HepG2 (cell line): Measurements from ENCODE around the gene SHMT1. TPM values are rescaled to one million over a fixed set of nuclear protein-coding genes. Genes with fewer than 3 reads are reported as not detected.

ENCODE experiments used
- DNMT1 ChIP-seq: sonication (generic); formaldehyde crosslinking; IDR thresholded peaks from 2 replicates; pipeline ENCODE4 v1.5.1; 2020; ENCODE audit warnings: mild to moderate bottlenecking, missing genetic modification reagents
- GABPA ChIP-seq, 2 experiments: IDR thresholded peaks; 2 replicates each; pipeline ENCODE4 v1.6.1; 2011 to 2016; ENCODE audit warnings: low read depth in 2 of 2, low read length in 1 of 2, missing biosample characterization in 1 of 2, missing genetic modification characterization in 1 of 2
- MED8 ChIP-seq: sonication (generic); formaldehyde crosslinking; IDR thresholded peaks from 2 replicates; pipeline ENCODE4 v1.8.1; 2023; ENCODE audit warnings: mild to moderate bottlenecking, missing genetic modification reagents; ENCODE audit not compliant: insufficient replicate concordance
- MIER3 ChIP-seq: IDR thresholded peaks from 2 replicates; pipeline ENCODE4 v1.6.1; 2016; ENCODE audit warnings: missing compliant biosample characterization, borderline replicate concordance
- NFE2L2 ChIP-seq: fragments of 150-350 bp; IDR thresholded peaks from 2 replicates; pipeline ENCODE4 v1.6.1; 2014; ENCODE audit warnings: low read length
- NR1H2 ChIP-seq: sonication (generic); formaldehyde crosslinking; IDR thresholded peaks from 2 replicates; pipeline ENCODE4 v1.8.1; 2022; ENCODE audit warnings: low read depth, missing genetic modification reagents, borderline replicate concordance
- RAD51 ChIP-seq: fragments of 450-650 bp; IDR thresholded peaks from 2 replicates; pipeline ENCODE4 v1.6.1; 2016; ENCODE audit warnings: borderline replicate concordance
- SKI ChIP-seq: fragments of 450-650 bp; IDR thresholded peaks from one replicate; pipeline ENCODE4 v1.6.1; 2018; ENCODE audit warnings: mild to moderate bottlenecking; ENCODE audit not compliant: partially characterized antibody
- TAF15 ChIP-seq: fragments of 200-400 bp; formaldehyde crosslinking; IDR thresholded peaks from one replicate; pipeline ENCODE4 v1.6.1; 2018; ENCODE audit warnings: mild to moderate bottlenecking, low read depth, low read length; ENCODE audit not compliant: poor library complexity, severe bottlenecking
- ZBTB7A ChIP-seq: sonication (generic); formaldehyde crosslinking; IDR thresholded peaks from 2 replicates; pipeline ENCODE4 v1.8.0; 2022; ENCODE audit warnings: mild to moderate bottlenecking, missing genetic modification reagents
- ZMAT3 ChIP-seq: sonication (generic); formaldehyde crosslinking; conservative IDR thresholded peaks from 2 replicates; pipeline ENCODE4 v1.7.0; 2021; ENCODE audit warnings: missing genetic modification reagents
- ZMYM3 ChIP-seq: sonication (generic); formaldehyde crosslinking; IDR thresholded peaks from 2 replicates; pipeline ENCODE4 v1.5.1; 2020; ENCODE audit warnings: mild to moderate bottlenecking, missing genetic modification reagents
- ZNF205 ChIP-seq: IDR thresholded peaks from 2 replicates; pipeline ENCODE4 v1.6.1; 2018; ENCODE audit warnings: missing biosample characterization, missing genetic modification reagents
- ZNF441 ChIP-seq: sonication (generic); formaldehyde crosslinking; IDR thresholded peaks from 2 replicates; pipeline ENCODE4 v1.7.0; 2021; ENCODE audit warnings: missing genetic modification reagents, borderline replicate concordance
- ZNF605 ChIP-seq: sonication (generic); formaldehyde crosslinking; IDR thresholded peaks from 2 replicates; pipeline ENCODE4 v1.8.0; 2022; ENCODE audit warnings: mild to moderate bottlenecking, missing genetic modification reagents
- polyA plus RNA-seq, 8 experiments: library from polyadenylated mRNA; depleted of rRNA in 3 of 8; stranded (reverse) in 7 of 8; unstranded in 1 of 8; fragments of >200 nt; fragmentation: Illumina TruSeq in 4 of 8; extraction: Trizol in 4 of 8; gene quantifications; 2 replicates each; pipeline versions ENCODE4 v1.2.1 to v1.2.3, GENCODE V29; 2011 to 2016; ENCODE audit warnings: low read depth in 4 of 8, missing spikeins in 1 of 8, mixed read lengths in 1 of 8; ENCODE audit not compliant: insufficient read depth in 1 of 8
- total RNA-seq, 5 experiments: library from RNA; depleted of rRNA; stranded (reverse); fragments of >200 nt; fragmentation: Illumina TruSeq; extraction: Trizol; gene quantifications; 2 replicates each; pipeline ENCODE4 v1.2.3, GENCODE V29; 2016; ENCODE audit warnings: low read depth in 1 of 5
- TF ChIP-seq, protein P1 (sequence below): fragments of 450-650 bp; IDR thresholded peaks from 2 replicates; pipeline ENCODE4 v1.6.1; 2017
- TF ChIP-seq, protein P2 (sequence below): sonication (generic); formaldehyde crosslinking; IDR thresholded peaks from 2 replicates; pipeline ENCODE4 v1.5.0; 2020; ENCODE audit warnings: missing genetic modification reagents
- TF ChIP-seq, protein P3 (sequence below): sonication (generic); formaldehyde crosslinking; IDR thresholded peaks from 2 replicates; pipeline ENCODE4 v1.4.0; 2020; ENCODE audit warnings: missing genetic modification reagents
- TF ChIP-seq, protein P4 (sequence below): sonication (generic); formaldehyde crosslinking; IDR thresholded peaks from 2 replicates; pipeline ENCODE4 v1.5.0; 2020; ENCODE audit warnings: missing genetic modification reagents, mild to moderate bottlenecking, borderline replicate concordance
- TF ChIP-seq, protein P5 (sequence below): sonication (generic); formaldehyde crosslinking; IDR thresholded peaks from 2 replicates; pipeline ENCODE4 v1.4.0; 2020; ENCODE audit warnings: low read depth, mild to moderate bottlenecking, missing genetic modification reagents
- TF ChIP-seq, protein P6 (sequence below): IDR thresholded peaks from 2 replicates; pipeline ENCODE4 v1.6.1; 2016; ENCODE audit warnings: control low read depth
- TF ChIP-seq, protein P7 (sequence below): sonication (generic); formaldehyde crosslinking; IDR thresholded peaks from 2 replicates; pipeline ENCODE4 v1.8.0; 2022; ENCODE audit warnings: low read depth, missing genetic modification reagents

The SHMT1 gene
- total and polyA plus RNA-seq, 2 of the 13 experiments (the other 11 are each of a cell fraction or from before 2014, with no cell fraction given), result 21.3 to 48.8 TPM

DNA sequence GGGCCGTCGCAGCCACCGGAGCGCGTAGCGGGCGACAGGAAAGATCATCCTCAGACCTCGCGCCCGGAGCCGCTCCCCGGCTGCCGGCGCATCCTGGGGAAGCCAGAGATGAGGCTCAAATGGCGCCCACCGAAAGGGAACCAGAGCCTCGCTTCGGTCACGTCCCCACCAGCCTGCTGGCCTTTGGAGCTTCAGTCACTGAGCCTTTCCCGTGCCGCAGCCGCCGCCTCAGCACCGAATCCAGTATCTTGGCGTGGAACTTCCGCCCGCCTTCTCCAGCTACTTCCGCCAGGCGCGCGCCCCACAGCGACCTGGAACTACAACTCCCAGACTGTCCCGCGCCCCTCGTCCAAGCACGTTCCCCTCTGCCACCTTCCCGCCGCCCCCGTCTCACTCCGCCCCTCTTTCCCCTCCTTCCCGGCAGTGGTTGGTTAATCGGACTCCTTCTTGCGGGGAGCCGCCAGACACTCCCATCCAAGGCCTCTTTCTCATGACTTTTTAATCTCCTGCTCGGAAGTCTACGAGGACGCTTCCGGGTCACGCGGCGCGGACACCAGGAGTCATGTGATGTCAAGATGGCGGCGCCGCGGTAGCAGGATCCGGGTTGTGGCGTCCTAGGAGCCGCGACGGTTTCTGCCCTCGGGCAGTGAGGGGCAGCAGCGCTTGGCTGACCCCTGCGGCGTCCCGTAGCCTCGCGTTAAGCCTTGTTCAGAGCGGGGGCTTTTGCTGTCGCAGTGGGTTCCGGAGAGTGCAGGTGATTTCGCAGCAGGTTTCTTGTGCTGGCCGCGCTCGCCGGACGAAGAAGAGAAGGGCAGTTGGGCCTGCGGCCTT lies 48.4 kb downstream of the SHMT1 start, which contains the start of the genes SMCR8 and TOP3A (continued):
- TF ChIP-seq, protein P1, sequence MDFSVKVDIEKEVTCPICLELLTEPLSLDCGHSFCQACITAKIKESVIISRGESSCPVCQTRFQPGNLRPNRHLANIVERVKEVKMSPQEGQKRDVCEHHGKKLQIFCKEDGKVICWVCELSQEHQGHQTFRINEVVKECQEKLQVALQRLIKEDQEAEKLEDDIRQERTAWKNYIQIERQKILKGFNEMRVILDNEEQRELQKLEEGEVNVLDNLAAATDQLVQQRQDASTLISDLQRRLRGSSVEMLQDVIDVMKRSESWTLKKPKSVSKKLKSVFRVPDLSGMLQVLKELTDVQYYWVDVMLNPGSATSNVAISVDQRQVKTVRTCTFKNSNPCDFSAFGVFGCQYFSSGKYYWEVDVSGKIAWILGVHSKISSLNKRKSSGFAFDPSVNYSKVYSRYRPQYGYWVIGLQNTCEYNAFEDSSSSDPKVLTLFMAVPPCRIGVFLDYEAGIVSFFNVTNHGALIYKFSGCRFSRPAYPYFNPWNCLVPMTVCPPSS, result no peak
- TF ChIP-seq TAF15, result peak; percentile 75
- TF ChIP-seq GABPA (IDR thresholded peaks at IDR 0.05; ENCODE audit: low read depth, low read length), result peak; percentile 81
- TF ChIP-seq GABPA (CRISPR knock-in tag; IDR thresholded peaks at IDR 0.05; ENCODE audit: low read depth), result peak; percentile 94
- TF ChIP-seq DNMT1 (CRISPR knock-in tag), result no peak
- peak; percentile 97 for TF ChIP-seq RAD51
- no peak for TF ChIP-seq NFE2L2
- TF ChIP-seq, protein P2, sequence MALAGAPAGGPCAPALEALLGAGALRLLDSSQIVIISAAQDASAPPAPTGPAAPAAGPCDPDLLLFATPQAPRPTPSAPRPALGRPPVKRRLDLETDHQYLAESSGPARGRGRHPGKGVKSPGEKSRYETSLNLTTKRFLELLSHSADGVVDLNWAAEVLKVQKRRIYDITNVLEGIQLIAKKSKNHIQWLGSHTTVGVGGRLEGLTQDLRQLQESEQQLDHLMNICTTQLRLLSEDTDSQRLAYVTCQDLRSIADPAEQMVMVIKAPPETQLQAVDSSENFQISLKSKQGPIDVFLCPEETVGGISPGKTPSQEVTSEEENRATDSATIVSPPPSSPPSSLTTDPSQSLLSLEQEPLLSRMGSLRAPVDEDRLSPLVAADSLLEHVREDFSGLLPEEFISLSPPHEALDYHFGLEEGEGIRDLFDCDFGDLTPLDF, result peak; percentile 92
- TF ChIP-seq, protein P3, sequence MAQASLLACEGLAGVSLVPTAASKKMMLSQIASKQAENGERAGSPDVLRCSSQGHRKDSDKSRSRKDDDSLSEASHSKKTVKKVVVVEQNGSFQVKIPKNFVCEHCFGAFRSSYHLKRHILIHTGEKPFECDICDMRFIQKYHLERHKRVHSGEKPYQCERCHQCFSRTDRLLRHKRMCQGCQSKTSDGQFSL (CRISPR knock-in tag), result no peak
- TF ChIP-seq, protein P4, sequence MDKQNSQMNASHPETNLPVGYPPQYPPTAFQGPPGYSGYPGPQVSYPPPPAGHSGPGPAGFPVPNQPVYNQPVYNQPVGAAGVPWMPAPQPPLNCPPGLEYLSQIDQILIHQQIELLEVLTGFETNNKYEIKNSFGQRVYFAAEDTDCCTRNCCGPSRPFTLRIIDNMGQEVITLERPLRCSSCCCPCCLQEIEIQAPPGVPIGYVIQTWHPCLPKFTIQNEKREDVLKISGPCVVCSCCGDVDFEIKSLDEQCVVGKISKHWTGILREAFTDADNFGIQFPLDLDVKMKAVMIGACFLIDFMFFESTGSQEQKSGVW (CRISPR knock-in tag), result no peak
- TF ChIP-seq SKI, result peak; percentile 46
- TF ChIP-seq MIER3 (CRISPR knock-in tag), result no peak
- no peak for TF ChIP-seq ZBTB7A (CRISPR knock-in tag)
- TF ChIP-seq, protein P5, sequence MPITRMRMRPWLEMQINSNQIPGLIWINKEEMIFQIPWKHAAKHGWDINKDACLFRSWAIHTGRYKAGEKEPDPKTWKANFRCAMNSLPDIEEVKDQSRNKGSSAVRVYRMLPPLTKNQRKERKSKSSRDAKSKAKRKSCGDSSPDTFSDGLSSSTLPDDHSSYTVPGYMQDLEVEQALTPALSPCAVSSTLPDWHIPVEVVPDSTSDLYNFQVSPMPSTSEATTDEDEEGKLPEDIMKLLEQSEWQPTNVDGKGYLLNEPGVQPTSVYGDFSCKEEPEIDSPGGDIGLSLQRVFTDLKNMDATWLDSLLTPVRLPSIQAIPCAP (CRISPR knock-in tag), result no peak
- TF ChIP-seq NR1H2 (CRISPR knock-in tag), result no peak
- TF ChIP-seq ZMAT3 (CRISPR knock-in tag), result peak; percentile 46
- peak; percentile 46; the same call in 1 of the 2 replicates for TF ChIP-seq ZNF605 (CRISPR knock-in tag)
- TF ChIP-seq, protein P6, sequence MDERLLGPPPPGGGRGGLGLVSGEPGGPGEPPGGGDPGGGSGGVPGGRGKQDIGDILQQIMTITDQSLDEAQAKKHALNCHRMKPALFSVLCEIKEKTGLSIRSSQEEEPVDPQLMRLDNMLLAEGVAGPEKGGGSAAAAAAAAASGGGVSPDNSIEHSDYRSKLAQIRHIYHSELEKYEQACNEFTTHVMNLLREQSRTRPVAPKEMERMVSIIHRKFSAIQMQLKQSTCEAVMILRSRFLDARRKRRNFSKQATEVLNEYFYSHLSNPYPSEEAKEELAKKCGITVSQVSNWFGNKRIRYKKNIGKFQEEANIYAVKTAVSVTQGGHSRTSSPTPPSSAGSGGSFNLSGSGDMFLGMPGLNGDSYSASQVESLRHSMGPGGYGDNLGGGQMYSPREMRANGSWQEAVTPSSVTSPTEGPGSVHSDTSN, result no peak
- TF ChIP-seq ZMYM3 (CRISPR knock-in tag), result no peak
- peak; percentile 54; the same call in 1 of the 2 replicates for TF ChIP-seq ZNF441 (CRISPR knock-in tag)
- no peak; the same call in 1 of the 2 replicates for TF ChIP-seq ZNF205 (CRISPR knock-in tag)
- no peak for TF ChIP-seq MED8 (CRISPR knock-in tag)
- TF ChIP-seq, protein P7, sequence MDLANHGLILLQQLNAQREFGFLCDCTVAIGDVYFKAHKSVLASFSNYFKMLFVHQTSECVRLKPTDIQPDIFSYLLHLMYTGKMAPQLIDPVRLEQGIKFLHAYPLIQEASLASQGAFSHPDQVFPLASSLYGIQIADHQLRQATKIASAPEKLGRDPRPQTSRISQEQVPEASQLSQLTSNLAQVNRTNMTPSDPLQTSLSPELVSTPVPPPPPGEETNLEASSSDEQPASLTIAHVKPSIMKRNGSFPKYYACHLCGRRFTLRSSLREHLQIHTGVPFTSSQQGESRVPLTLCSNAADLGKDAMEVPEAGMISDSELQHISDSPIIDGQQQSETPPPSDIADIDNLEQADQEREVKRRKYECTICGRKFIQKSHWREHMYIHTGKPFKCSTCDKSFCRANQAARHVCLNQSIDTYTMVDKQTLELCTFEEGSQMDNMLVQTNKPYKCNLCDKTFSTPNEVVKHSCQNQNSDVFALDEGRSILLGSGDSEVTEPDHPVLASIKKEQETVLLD (CRISPR knock-in tag), result no peak
